Mucosa of stomach (tissue), 1 donor: ENCODE data around the gene OPTC.
A peak's percentile ranks its signal among the peaks of the same experiment; 100 is the strongest.
"Not testable (repeated sequence)": the region's sequence is repeated elsewhere in the genome, so short reads cannot be mapped to it uniquely, and the experiment has no call there.

Source experiments
- H3K27me3 ChIP-seq: one replicate; pipeline ENCODE4 v1.7.0; 2013; ENCODE audit warnings: mild to moderate bottlenecking, low read length; ENCODE audit not compliant: control insufficient read depth, insufficient read depth
- H3K36me3 ChIP-seq: one replicate; pipeline ENCODE4 v1.7.0; 2013; ENCODE audit warnings: low read length; ENCODE audit not compliant: control insufficient read depth, insufficient read depth
- H3K4me1 ChIP-seq: one replicate; pipeline ENCODE4 v1.7.0; 2013; ENCODE audit warnings: mild to moderate bottlenecking, low read length; ENCODE audit not compliant: control insufficient read depth, insufficient read depth
- H3K4me3 ChIP-seq: one replicate; pipeline ENCODE4 v1.7.0; 2013; ENCODE audit warnings: low read length
- H3K9ac ChIP-seq: one replicate; pipeline ENCODE4 v1.7.0; 2013; ENCODE audit warnings: mild to moderate bottlenecking, low read length, moderate library complexity
- H3K9me3 ChIP-seq: one replicate; pipeline ENCODE4 v1.7.0; 2013; ENCODE audit warnings: mild to moderate bottlenecking, low read length, moderate library complexity; ENCODE audit not compliant: control insufficient read depth
- donor health status: Pancreatic carcinoma.

OPTC gene

DNA sequence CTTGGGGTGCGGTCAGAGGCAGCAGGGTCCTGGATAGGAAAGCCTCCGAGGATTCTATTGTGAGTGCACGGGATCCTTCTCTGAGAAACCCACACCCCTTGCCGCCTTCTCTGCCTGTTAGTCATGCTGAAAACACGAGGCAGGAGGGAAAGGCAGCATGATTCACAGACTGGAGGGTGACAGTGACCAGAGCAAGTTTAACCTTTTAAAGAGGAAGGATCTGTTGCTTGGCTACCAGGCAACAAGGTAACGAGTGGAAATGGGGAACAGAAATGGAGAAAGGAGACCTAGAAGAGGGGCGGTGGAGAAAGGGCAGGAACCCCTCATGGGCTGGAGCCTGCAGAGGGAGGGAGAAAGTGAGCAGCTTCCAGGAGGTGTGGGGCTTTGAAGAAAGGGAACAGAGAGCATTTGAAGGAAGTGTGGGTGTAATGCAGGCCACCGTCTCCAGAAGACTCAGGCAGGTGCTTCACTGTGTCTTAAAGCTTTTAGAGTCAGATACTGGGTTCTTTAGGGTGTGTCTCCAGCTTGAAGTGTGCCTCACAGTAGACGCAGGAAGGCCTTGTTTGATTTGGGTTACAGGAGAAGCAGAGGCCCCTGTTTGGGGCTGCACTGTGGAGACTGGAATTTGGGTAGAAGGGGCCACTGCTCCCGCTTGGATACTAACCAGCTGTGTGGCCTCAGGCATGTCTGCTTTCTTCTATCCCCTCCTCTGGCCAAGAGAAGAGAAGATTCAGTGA lies 19.1 kb downstream of the OPTC start:
- H3K4me3 ChIP-seq: peak overlapping the region; percentile 14
- no peaks in the 10 kb centered on the region for H3K9me3 ChIP-seq
- H3K36me3 ChIP-seq: no peaks in the 10 kb centered on the region
- peak overlapping the region; percentile 33 for H3K9ac ChIP-seq
- no peaks in the 10 kb centered on the region for H3K27me3 ChIP-seq
- peaks cover 58% of the 10 kb centered on the region for H3K4me1 ChIP-seq

DNA sequence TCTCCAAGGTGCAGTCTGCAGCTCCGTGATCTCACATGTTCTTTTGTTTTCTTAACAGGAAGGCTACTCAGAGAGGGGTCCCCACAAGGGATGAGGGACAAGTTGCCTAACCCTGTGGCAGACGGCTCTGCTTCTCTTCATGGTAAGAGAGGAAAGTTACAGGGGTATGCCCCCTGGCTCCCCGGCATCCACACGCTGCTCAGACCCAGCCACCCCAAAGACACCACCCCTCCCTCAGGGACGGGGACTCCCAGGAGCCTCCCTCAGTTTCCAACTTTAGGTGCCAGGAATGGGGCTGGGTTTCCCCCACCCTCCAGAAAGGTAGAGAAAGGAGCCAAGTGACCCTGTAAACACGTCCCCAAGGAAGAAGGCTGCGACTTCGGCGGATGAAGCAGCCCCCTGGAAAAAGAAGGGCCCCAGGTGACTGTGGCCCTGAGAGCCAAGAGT lies 19.7 kb downstream of the OPTC start:
- Histone ChIP-seq H3K4me3 (no peak overlapping the region), H3K27me3 (no peaks in the 10 kb centered on the region), H3K9ac (peak overlapping the region; percentile 33), H3K9me3 (no peaks in the 10 kb centered on the region), H3K36me3 (no peaks in the 10 kb centered on the region), H3K4me1 (peaks cover 52% of the 10 kb centered on the region)

DNA sequence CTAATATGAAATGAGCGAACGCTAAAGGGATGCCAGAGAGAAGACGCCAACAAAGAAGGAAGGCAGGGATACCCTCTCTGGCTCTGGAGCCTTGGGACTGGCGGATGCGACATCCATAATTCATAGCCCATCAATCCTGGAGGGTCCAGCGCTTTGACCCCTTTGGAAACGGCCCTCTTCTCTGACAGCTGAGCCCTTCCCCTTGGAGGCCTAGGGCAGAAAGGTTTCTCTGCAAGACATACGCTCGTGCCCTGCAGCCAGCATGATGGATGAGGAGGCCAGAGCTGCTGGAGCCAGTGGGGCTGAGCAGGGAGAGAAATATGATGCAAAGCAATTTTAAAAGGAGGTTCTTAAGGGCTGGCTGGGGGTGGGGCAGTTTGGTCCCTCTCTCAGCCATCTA lies 22.2 kb downstream of the OPTC start:
- Histone ChIP-seq H3K4me3 (no peak overlapping the region), H3K36me3 (no peaks in the 10 kb centered on the region), H3K9me3 (no peaks in the 10 kb centered on the region), H3K9ac (no peak overlapping the region), H3K27me3 (no peaks in the 10 kb centered on the region), H3K4me1 (peaks cover 61% of the 10 kb centered on the region)

DNA sequence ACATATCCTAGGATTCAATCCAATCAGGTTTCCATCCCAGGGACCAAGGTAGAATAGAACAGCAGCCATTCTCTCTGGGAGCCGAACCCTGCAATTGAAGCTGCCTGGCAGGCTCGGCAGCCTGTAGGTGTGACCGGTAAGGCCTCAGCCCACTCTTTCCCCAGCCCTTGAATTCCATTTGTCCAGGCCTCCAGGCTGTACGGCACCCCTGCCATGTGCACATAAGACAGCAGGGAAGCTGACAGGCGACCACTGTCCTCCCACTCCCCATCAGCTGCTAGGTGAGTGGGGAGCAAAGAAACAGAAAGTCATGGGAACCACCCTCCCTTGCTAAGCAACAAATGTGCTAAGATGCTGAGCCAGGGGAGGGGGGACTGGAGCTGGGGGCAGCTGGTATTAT lies 23.0 kb downstream of the OPTC start:
- H3K9me3 ChIP-seq: no peaks in the 10 kb centered on the region
- peaks cover 61% of the 10 kb centered on the region for H3K4me1 ChIP-seq
- H3K9ac ChIP-seq: no peak overlapping the region
- H3K4me3 ChIP-seq: no peak overlapping the region
- H3K36me3 ChIP-seq: no peaks in the 10 kb centered on the region
- no peaks in the 10 kb centered on the region for H3K27me3 ChIP-seq

DNA sequence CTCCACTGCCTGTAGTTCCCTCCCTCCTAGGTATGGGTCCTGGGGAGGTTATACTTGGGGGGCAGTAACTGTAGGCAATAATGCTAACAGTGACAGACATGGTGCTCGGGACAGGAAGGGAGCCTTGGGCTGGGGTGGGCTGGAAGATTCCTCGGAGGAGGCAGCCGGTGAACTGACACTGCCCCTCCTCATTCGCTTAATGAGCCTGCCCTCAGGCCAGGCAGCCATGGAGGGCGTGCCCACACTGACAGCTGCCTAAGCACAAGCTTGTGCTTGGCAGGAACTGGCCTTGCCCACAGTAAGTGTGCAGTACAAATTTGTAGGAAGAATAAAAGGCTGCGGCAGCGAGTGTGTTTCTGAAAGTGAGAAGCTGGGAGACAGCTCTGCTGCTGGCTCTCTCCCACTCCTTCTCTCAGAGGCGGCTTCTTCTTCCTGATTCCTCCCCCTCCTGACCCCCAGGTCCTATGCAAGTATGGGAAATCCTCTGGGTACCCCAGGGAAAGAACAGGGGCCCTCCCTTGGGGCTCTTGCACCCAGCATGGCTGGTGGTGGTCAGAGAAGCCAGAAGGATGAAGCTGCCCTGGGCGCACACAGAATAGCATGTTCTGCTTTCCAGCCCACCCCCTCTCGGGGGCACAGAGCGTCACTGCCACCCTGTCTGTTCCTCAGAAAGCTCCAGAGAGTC lies 23.6 kb downstream of the OPTC start:
- Histone ChIP-seq H3K9ac (no peak overlapping the region), H3K4me1 (peaks cover 55% of the 10 kb centered on the region), H3K36me3 (no peaks in the 10 kb centered on the region), H3K27me3 (no peaks in the 10 kb centered on the region), H3K9me3 (no peaks in the 10 kb centered on the region), H3K4me3 (no peak overlapping the region)

DNA sequence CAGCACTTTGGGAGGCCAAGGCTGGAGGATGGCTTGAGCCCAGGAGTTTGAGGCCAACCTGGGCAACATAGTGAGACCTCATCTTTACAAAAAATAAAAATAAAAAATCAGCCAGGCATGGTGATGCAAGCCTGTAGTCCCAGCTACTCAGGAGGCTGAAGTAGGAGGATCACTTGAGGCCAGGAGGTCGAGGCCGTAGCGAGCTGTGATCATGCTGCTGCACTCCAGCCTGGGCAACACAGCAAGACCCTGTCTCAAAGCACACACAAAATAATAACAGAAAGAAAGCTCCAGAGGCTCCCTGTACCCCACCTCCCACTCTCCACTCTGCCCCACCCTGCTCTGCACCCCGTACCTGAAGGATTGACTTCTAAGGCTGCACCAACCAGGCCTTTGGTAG lies 24.2 kb downstream of the OPTC start:
- H3K4me1 ChIP-seq: peaks cover 49% of the 10 kb centered on the region
- not testable (repeated sequence) for H3K27me3 ChIP-seq, H3K4me3 ChIP-seq, H3K36me3 ChIP-seq, H3K9ac ChIP-seq, H3K9me3 ChIP-seq

DNA sequence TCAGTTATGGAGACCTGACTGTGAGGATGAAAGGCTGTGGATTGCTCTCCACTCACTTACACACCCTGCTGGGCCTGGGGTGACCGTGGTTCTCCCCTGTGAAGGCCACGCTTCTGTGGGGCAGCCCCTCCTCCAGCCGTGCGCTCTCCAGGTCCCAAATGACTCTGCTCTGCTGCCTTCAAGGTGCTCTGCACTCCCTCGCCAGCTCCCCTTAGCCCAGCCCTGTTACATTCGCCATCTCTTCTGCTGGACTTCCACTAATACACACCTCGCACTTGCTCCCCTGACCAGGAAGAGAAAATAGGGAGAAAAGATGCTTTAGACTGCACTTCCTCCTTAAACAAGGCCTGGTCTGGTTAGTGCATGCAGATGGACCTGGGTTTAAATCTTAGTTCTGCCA lies 24.6 kb downstream of the OPTC start:
- no peaks in the 10 kb centered on the region for H3K27me3 ChIP-seq
- H3K9me3 ChIP-seq: no peaks in the 10 kb centered on the region
- no peak overlapping the region for H3K4me3 ChIP-seq
- no peaks in the 10 kb centered on the region for H3K36me3 ChIP-seq
- peaks cover 45% of the 10 kb centered on the region for H3K4me1 ChIP-seq
- H3K9ac ChIP-seq: no peak overlapping the region

DNA sequence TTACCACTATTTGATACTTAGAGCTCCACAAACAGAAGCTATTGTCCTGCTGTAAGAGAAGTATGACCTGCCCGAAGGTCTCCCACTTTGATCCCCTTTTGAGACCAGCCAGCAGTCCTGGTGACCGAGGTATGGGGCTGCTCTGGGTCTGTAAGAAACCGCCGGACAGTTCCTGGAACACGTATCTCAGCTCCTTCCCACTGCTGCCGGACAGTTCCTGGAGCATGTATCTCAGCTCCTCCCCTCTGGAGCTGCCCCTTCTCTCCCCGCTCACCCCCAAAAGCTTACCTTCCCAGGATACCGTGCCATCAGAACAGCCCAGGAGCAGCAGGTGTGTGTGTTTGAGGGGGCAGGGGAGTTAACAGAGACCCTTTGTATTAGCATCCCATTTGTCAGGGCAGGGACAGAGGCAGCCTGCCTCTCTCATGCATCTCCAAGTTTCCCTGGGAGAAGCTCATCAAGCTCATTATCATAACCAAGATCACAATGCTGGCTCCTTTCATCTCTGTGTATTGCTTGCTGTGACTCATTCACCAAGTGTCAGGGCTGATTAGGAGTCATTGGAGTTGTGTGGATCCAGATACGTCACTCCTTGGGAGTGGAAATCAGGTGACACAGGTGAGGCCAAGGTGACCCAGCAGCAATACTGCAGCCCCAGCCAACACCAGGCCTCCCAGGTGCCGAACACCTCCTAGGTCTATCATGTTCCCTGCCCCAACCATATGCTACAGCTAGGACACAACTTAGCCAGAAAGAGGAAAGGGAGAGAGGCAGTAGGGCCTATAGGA lies 25.3 kb downstream of the OPTC start:
- Histone ChIP-seq H3K36me3 (no peaks in the 10 kb centered on the region), H3K4me1 (peaks cover 38% of the 10 kb centered on the region), H3K9ac (no peak overlapping the region), H3K27me3 (no peaks in the 10 kb centered on the region), H3K4me3 (no peak overlapping the region), H3K9me3 (no peaks in the 10 kb centered on the region)

DNA sequence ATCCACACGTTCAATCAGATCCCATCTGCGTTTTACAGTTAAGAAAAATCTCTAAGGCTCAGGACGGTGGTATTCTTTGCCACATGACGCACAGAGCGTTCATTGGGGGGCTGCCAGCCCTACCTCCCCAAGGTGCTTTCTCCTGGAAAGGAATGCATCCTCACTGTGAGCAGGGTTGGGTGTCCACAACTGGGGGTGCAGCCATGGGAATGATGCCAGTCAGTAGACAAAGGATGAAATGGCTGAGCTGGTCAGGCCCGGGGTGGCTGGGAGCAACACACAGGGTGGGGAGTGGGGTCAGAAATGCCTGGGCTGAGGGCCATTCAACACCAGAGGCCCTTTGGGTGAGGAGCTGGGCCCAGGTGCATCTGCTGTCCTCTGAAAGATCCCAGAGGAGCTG lies 25.9 kb downstream of the OPTC start:
- H3K4me3 ChIP-seq: no peak overlapping the region
- peaks cover 40% of the 10 kb centered on the region for H3K4me1 ChIP-seq

DNA sequence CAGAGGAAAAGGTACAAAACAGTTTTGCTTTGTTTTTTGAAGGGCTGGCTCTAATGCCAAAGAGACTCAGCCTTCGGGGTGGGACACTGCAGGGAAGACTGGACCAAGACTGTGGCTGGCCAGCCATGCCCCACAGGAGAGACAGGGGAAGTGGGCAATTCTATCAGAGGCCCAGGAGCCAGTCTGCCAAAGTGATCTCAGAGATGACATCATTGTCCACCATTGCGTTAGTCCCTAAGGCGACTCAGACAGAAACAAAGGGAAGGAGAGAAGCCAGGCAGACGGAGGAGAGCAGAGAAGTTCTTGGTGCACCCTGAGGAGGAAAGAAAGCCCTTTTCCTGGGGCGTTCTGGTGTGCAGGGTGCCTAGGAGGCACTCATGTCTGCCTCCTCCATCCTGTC lies 26.4 kb downstream of the OPTC start:
- peaks cover 42% of the 10 kb centered on the region for H3K4me1 ChIP-seq

More for the DNA sequence above, 25.9 kb downstream of the OPTC start:
- Histone ChIP-seq H3K9me3 (no peaks in the 10 kb centered on the region), H3K9ac (no peak overlapping the region), H3K36me3 (no peaks in the 10 kb centered on the region), H3K27me3 (no peaks in the 10 kb centered on the region)

DNA sequence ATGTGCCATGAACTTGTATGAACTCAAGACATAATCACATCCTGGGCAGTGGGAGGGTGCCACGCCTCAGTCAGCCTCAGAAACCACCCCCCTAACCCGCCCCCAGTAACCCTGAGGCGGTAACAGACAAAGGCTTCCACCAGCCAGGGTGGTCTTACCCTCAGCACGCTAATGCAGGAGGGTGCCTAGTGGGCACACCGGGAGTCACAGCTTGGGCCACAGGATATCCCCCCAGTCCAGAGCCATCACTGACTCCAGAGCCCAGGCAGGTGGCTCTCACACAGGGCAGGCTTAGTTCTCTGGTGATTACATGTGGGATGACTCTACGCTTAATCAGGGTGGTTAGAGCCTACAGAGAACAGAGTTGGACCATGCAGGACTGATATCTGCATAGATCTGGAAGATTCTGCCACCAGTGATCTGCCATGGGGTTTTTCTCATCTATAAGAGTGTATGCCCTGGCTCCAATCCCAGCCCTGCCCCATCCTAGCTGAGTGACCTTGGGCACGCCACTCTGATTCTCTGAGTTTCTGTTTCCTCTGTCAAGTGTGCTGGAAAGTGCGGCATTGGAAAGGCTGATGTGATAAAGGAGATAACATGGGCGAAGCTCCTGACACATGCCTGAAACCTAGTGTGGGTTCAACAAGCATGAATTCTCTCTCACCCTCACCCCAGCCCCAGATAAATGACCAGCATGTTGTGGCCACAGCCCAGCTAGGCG lies 27.3 kb downstream of the OPTC start:
- Histone ChIP-seq H3K9ac (no peak overlapping the region), H3K4me3 (no peak overlapping the region), H3K27me3 (no peaks in the 10 kb centered on the region), H3K36me3 (no peaks in the 10 kb centered on the region), H3K9me3 (no peaks in the 10 kb centered on the region), H3K4me1 (peaks cover 47% of the 10 kb centered on the region)

More for the DNA sequence above, 26.4 kb downstream of the OPTC start:
- Histone ChIP-seq H3K27me3 (no peaks in the 10 kb centered on the region), H3K9ac (no peak overlapping the region), H3K9me3 (no peaks in the 10 kb centered on the region), H3K4me3 (no peak overlapping the region), H3K36me3 (no peaks in the 10 kb centered on the region)
